Measurements from ENCODE around the gene SOBP.

Gene SOBP

GRCh38 chr6:107556082-107556481 is 66.2 kb downstream of the SOBP start (continued):
- TF ChIP-seq ZNF571 (tag by site-specific recombination; IDR thresholded peaks at IDR 0.05) (no peak), ZNF140 (tag by site-specific recombination; IDR thresholded peaks at IDR 0.05) (no peak), ZNF423 (tag by site-specific recombination; IDR thresholded peaks at IDR 0.05) (no peak)

GRCh38 chr6:107557698-107558097 is 67.8 kb downstream of the SOBP start:
- Histone ChIP-seq H3K36me3 (ENCODE audit: control insufficient read depth in 2 of 2, insufficient read depth in 1 of 2, low read length in 2 of 2) (no peaks in the 10 kb centered on the region; a peak in 1 of 3 replicates), H3K4me1 (ENCODE audit: control insufficient read depth, insufficient read depth, low read length) (no peaks in the 10 kb centered on the region), H3K9me3 (ENCODE audit: control insufficient read depth, insufficient read depth, low read depth, low read length) (no peaks in the 10 kb centered on the region), H3K4me3 (ENCODE audit: low read depth, low read length) (no peak overlapping the region), H3K27ac (ENCODE audit: extremely low read depth, low read depth, low read length) (no peak overlapping the region)
- TF ChIP-seq ZNF2 (tag by site-specific recombination; IDR thresholded peaks at IDR 0.05) (no peak), ZNF843 (tag by site-specific recombination; IDR thresholded peaks at IDR 0.05) (no peak), ZNF776 (tag by site-specific recombination; IDR thresholded peaks at IDR 0.05; ENCODE audit: borderline replicate concordance) (no peak), KLF8 (tag by site-specific recombination; IDR thresholded peaks at IDR 0.05) (no peak)
- POLR2A ChIA-PET: no interaction called here
- CTCF ChIA-PET: no interaction called here

- POLR2A ChIA-PET: no interaction called here
- Histone ChIP-seq H3K27ac (ENCODE audit: extremely low read depth, low read depth, low read length) (no peak overlapping the region), H3K4me1 (ENCODE audit: control insufficient read depth, insufficient read depth, low read length) (peaks cover 9% of the 10 kb centered on the region), H3K4me3 (ENCODE audit: low read depth, low read length) (no peak overlapping the region), H3K9me3 (ENCODE audit: control insufficient read depth, insufficient read depth, low read depth, low read length) (no peaks in the 10 kb centered on the region), H3K36me3 (ENCODE audit: control insufficient read depth in 2 of 2, insufficient read depth in 1 of 2, low read length in 2 of 2) (no peaks in the 10 kb centered on the region; a peak in 1 of 3 replicates)
- TF ChIP-seq MZF1 (tag by site-specific recombination; IDR thresholded peaks at IDR 0.05; ENCODE audit: borderline replicate concordance) (no peak), ZNF561 (tag by site-specific recombination; IDR thresholded peaks at IDR 0.05; ENCODE audit: borderline replicate concordance) (0 out of 2 replicates have a peak, but pooled peaks have one; percentile 52), ZIC2 (tag by site-specific recombination; IDR thresholded peaks at IDR 0.05) (peak; percentile 26; the same call in 1 of the 2 replicates), SALL2 (tag by site-specific recombination; IDR thresholded peaks at IDR 0.05; ENCODE audit: borderline replicate concordance) (no peak), PRDM1 (tag by site-specific recombination; IDR thresholded peaks at IDR 0.05) (peak; percentile 40; the same call in 1 of the 2 replicates), ZSCAN30 (tag by site-specific recombination; IDR thresholded peaks at IDR 0.05) (peak; percentile 47; the same call in 1 of the 2 replicates), ZNF449 (tag by site-specific recombination; IDR thresholded peaks at IDR 0.05) (peak; percentile 99), PRDM6 (tag by site-specific recombination; IDR thresholded peaks at IDR 0.05) (peak; percentile 93)
- CTCF ChIA-PET: no interaction called here
Measured at GRCh38 chr6:107560657-107561056, 70.7 kb downstream of the SOBP start.

- Histone ChIP-seq H3K4me3 (ENCODE audit: low read depth, low read length) (no peak overlapping the region), H3K9me3 (ENCODE audit: control insufficient read depth, insufficient read depth, low read depth, low read length) (no peaks in the 10 kb centered on the region), H3K27ac (ENCODE audit: extremely low read depth, low read depth, low read length) (no peak overlapping the region), H3K36me3 (ENCODE audit: control insufficient read depth in 2 of 2, insufficient read depth in 1 of 2, low read length in 2 of 2) (peaks cover 0 to 2% of the 10 kb centered on the region in 2 experiments; a peak in 2 of 3 replicates), H3K4me1 (ENCODE audit: control insufficient read depth, insufficient read depth, low read length) (peaks cover 9% of the 10 kb centered on the region)
- POLR2A ChIA-PET: no interaction called here
- CTCF ChIA-PET: interaction anchor here (0.6 to 0.9 kb wide), 3 partner anchors 56 to 420 kb away, joined by 3 to 4 read pairs (median 3); no protein-coding TSS in a partner anchor
- no peak for TF ChIP-seq PRDM6 (tag by site-specific recombination; IDR thresholded peaks at IDR 0.05)
- TF ChIP-seq CTCF (tag by site-specific recombination; IDR thresholded peaks at IDR 0.05): no peak
- TF ChIP-seq PRDM10 (tag by site-specific recombination; IDR thresholded peaks at IDR 0.05): peak; percentile 32
- TF ChIP-seq ZNF561 (tag by site-specific recombination; IDR thresholded peaks at IDR 0.05; ENCODE audit: borderline replicate concordance): 0 out of 2 replicates have a peak, but pooled peaks have one; percentile 32
- TF ChIP-seq ZNF664 (tag by site-specific recombination; IDR thresholded peaks at IDR 0.05): no peak
- no peak for TF ChIP-seq ZNF146 (tag by site-specific recombination; IDR thresholded peaks at IDR 0.05)
Measured at GRCh38 chr6:107561306-107561705, 71.4 kb downstream of the SOBP start.

Measured in HEK293 (cell line).